ENCODE measurements around the gene KRTAP26-1.

Gene KRTAP26-1

GRCh38 chr21:30320215-30320614 lies at the start of gene KRTAP26-1:
KRTAP26-1 (minus strand) TSS chr21:30320315; CDS start chr21:30320035, 280 bp downstream.
- no peak for DNase-seq

- DNase-seq, result no peak
These were observed 35.8 kb upstream of the KRTAP26-1 start for GRCh38 chr21:30355906-30356305.

- DNase-seq, result no peak
These were observed 34.3 kb upstream of the KRTAP26-1 start for GRCh38 chr21:30354308-30355005.

- no peak for DNase-seq
These were observed 31.4 kb upstream of the KRTAP26-1 start for GRCh38 chr21:30351534-30351933.

- DNase-seq, result no peak
These were observed 29.5 kb upstream of the KRTAP26-1 start for GRCh38 chr21:30349572-30349971.

GRCh38 chr21:30348506-30348905 lies 28.4 kb upstream of the KRTAP26-1 start, which contains the start of gene KRTAP23-1:
KRTAP23-1 (minus strand) TSS chr21:30348606; CDS start chr21:30348606, 0 bp downstream.
- no peak for DNase-seq

GRCh38 chr21:30345014-30345413 lies 24.9 kb upstream of the KRTAP26-1 start:
- DNase-seq, result no peak

- DNase-seq, result peak; percentile 10
These were observed 20.8 kb upstream of the KRTAP26-1 start for GRCh38 chr21:30340714-30341573.

- DNase-seq, result no peak
These were observed 18.6 kb upstream of the KRTAP26-1 start for GRCh38 chr21:30338717-30339116.

- no peak for DNase-seq
These were observed 17.7 kb upstream of the KRTAP26-1 start for GRCh38 chr21:30337772-30338171.

- no peak for DNase-seq
These were observed 17.2 kb upstream of the KRTAP26-1 start, which contains the start of gene KRTAP27-1 for GRCh38 chr21:30337276-30337744. KRTAP27-1 (minus strand) TSS chr21:30337694; CDS start chr21:30337668, 26 bp downstream.

- no peak for DNase-seq
These were observed 16.5 kb upstream of the KRTAP26-1 start for GRCh38 chr21:30336596-30336995.

- no peak for DNase-seq
These were observed 13.6 kb upstream of the KRTAP26-1 start for GRCh38 chr21:30333736-30334135.

GRCh38 chr21:30332681-30333080 lies 12.6 kb upstream of the KRTAP26-1 start:
- DNase-seq, result no peak

GRCh38 chr21:30329203-30329875 lies 9.2 kb upstream of the KRTAP26-1 start:
- DNase-seq, result no peak

GRCh38 chr21:30326390-30326789 lies 6.3 kb upstream of the KRTAP26-1 start:
- no peak for DNase-seq

GRCh38 chr21:30315701-30316100 lies 4.4 kb downstream of the KRTAP26-1 start:
- no peak for DNase-seq

GRCh38 chr21:30306884-30307283 lies 13.2 kb downstream of the KRTAP26-1 start:
- no peak for DNase-seq

GRCh38 chr21:30305136-30305535 lies 15.0 kb downstream of the KRTAP26-1 start:
- DNase-seq, result no peak

- no peak for DNase-seq
These were observed 30.9 kb downstream of the KRTAP26-1 start, which contains the start of gene KRTAP25-1 for GRCh38 chr21:30289215-30289614. KRTAP25-1 (minus strand) TSS chr21:30289514; CDS start chr21:30289490, 24 bp downstream.

- no peak for DNase-seq
These were observed 37.3 kb downstream of the KRTAP26-1 start, which contains the start of gene KRTAP24-1 for GRCh38 chr21:30282850-30283249. KRTAP24-1 (minus strand) TSS chr21:30282950; CDS start chr21:30282932, 18 bp downstream.

- DNase-seq, result no peak
These were observed 48.5 kb downstream of the KRTAP26-1 start for GRCh38 chr21:30271611-30272010.

- no peak for DNase-seq
These were observed 49.0 kb downstream of the KRTAP26-1 start for GRCh38 chr21:30271156-30271555.

Data from activated CD4-positive, alpha-beta T cell treated with anti-CD3 and anti-CD28 coated beads, Interleukin-2, amount 50 U/mL, for 1 hour (primary cell).